ENCODE measurements around the gene TSC2. TPM values are rescaled to one million over a fixed set of nuclear protein-coding genes. Genes with fewer than 3 reads are reported as not detected.
"Not testable (repeated sequence)": the region's sequence is repeated elsewhere in the genome, so short reads cannot be mapped to it uniquely, and the experiment has no call there.

Gene TSC2
- total RNA-seq, 1 donor from 2014 or later, result 80.1 TPM

- DNase-seq; H3K27me3 ChIP-seq (ENCODE audit: low read depth); H3K9me3 ChIP-seq (replicated peaks); H3K4me3 ChIP-seq; intact Hi-C loops (cut with micrococcal nuclease); H3K36me3 ChIP-seq: not testable (repeated sequence)
- Histone ChIP-seq H3K4me1 (peaks cover 82% of the 10 kb centered on the region), H3K27ac (replicated peaks) (peak overlapping the region; percentile 97)
Observed at GRCh38 chr16:2127630-2128280, 80.0 kb downstream of the TSC2 start.

GRCh38 chr16:2129251-2129650, 81.5 kb downstream of the TSC2 start:
- DNase-seq; H3K27me3 ChIP-seq (ENCODE audit: low read depth); H3K27ac ChIP-seq (replicated peaks); H3K4me3 ChIP-seq; H3K9me3 ChIP-seq (replicated peaks); intact Hi-C loops (cut with micrococcal nuclease); H3K36me3 ChIP-seq: not testable (repeated sequence)
- H3K4me1 ChIP-seq, result peaks cover 74% of the 10 kb centered on the region

- H3K4me1 ChIP-seq, result peaks cover 67% of the 10 kb centered on the region
- H3K27me3 ChIP-seq (ENCODE audit: low read depth); H3K9me3 ChIP-seq (replicated peaks); H3K4me3 ChIP-seq; H3K27ac ChIP-seq (replicated peaks); DNase-seq; intact Hi-C loops (cut with micrococcal nuclease); H3K36me3 ChIP-seq: not testable (repeated sequence)
Observed at GRCh38 chr16:2129890-2130447, 82.2 kb downstream of the TSC2 start.

- Histone ChIP-seq H3K4me3 (peak overlapping the region; percentile 45), H3K27ac (replicated peaks) (peak overlapping the region; percentile 51), H3K4me1 (peaks cover 40% of the 10 kb centered on the region)
- intact Hi-C loops (cut with micrococcal nuclease); H3K36me3 ChIP-seq; H3K27me3 ChIP-seq (ENCODE audit: low read depth); H3K9me3 ChIP-seq (replicated peaks); DNase-seq: not testable (repeated sequence)
Observed at GRCh38 chr16:2133797-2134196, 86.0 kb downstream of the TSC2 start.

- H3K9me3 ChIP-seq (replicated peaks); H3K27me3 ChIP-seq (ENCODE audit: low read depth); H3K36me3 ChIP-seq; intact Hi-C loops (cut with micrococcal nuclease): not testable (repeated sequence)
- Histone ChIP-seq H3K4me3 (peak overlapping the region; percentile 73), H3K4me1 (peaks cover 38% of the 10 kb centered on the region), H3K27ac (replicated peaks) (peak overlapping the region; percentile 86)
- peak; percentile 42 for DNase-seq
Observed at GRCh38 chr16:2135071-2135470, 87.3 kb downstream of the TSC2 start.

- H3K36me3 ChIP-seq; H3K9me3 ChIP-seq (replicated peaks); intact Hi-C loops (cut with micrococcal nuclease); H3K27me3 ChIP-seq (ENCODE audit: low read depth): not testable (repeated sequence)
- peaks cover 37% of the 10 kb centered on the region for H3K4me1 ChIP-seq
- H3K27ac ChIP-seq (replicated peaks), result peak within 1 kb of the TSS; percentile 86
- H3K4me3 ChIP-seq, result peak within 1 kb of the TSS; percentile 73
- DNase-seq, result peak; percentile 98
Observed at GRCh38 chr16:2135770-2136490, 88.1 kb downstream of the TSC2 start, which contains the start of gene PKD1. TSS of gene PKD1 (minus strand) at chr16:2135898. CDS start at chr16:2135689, 209 bp downstream.

Small RNAs within 50 kb of the gene (microRNA-seq; reads per million reads assigned to microRNA genes)
- gene MIR1225 (not detected), gene MIR3180-5 (not detected), gene MIR4516 (not detected), gene MIR6511B1 (not detected)

Other genes with a start within 250 kb of the TSC2 start
- 172 TPM for gene HAGH, start 221.2 kb upstream of the TSC2 start, total RNA-seq
- 26.3 TPM for gene FAHD1, start 220.8 kb upstream of the TSC2 start, total RNA-seq
- not detected for gene MEIOB, start 175.8 kb upstream of the TSC2 start, total RNA-seq
- gene HS3ST6, start 129.6 kb upstream of the TSC2 start, total RNA-seq, result not detected
- gene MSRB1, start 104.8 kb upstream of the TSC2 start, total RNA-seq, result 32.7 TPM
- 262 TPM for gene RPL3L, start 93.3 kb upstream of the TSC2 start, total RNA-seq
- gene NDUFB10, start 88.4 kb upstream of the TSC2 start, total RNA-seq, result 601 TPM
- 753 TPM for gene RPS2, start 83.2 kb upstream of the TSC2 start, total RNA-seq
- not detected for gene RNF151, start 81.1 kb upstream of the TSC2 start, total RNA-seq
- 22.6 TPM for gene TBL3, start 75.9 kb upstream of the TSC2 start, total RNA-seq
- not detected for gene NOXO1, start 66.5 kb upstream of the TSC2 start, total RNA-seq
- gene GFER, start 63.8 kb upstream of the TSC2 start, total RNA-seq, result 23.3 TPM
- 0.38 TPM for gene SYNGR3, start 58.0 kb upstream of the TSC2 start, total RNA-seq
- gene ZNF598, start 38.2 kb upstream of the TSC2 start, total RNA-seq, result 14.5 TPM
- not detected for gene NPW, start 28.2 kb upstream of the TSC2 start, total RNA-seq
- gene NHERF2, start 21.1 kb upstream of the TSC2 start, total RNA-seq, result 221 TPM
- 21.7 TPM for gene NTHL1, start 151 bp upstream of the TSC2 start, total RNA-seq
- 83.9 TPM for gene PKD1, start 87.9 kb downstream of the TSC2 start, total RNA-seq
- 1.7 TPM for gene RAB26, start 100.6 kb downstream of the TSC2 start, total RNA-seq
- gene TRAF7, start 107.8 kb downstream of the TSC2 start, total RNA-seq, result 26.0 TPM
- 4.0 TPM for gene CASKIN1, start 148.6 kb downstream of the TSC2 start, total RNA-seq
- gene MLST8, start 157.5 kb downstream of the TSC2 start, total RNA-seq, result 27.3 TPM
- gene BRICD5, start 162.9 kb downstream of the TSC2 start, total RNA-seq, result 10.9 TPM
- 34.1 TPM for gene PGP, start 166.9 kb downstream of the TSC2 start, total RNA-seq
- gene E4F1, start 175.6 kb downstream of the TSC2 start, total RNA-seq, result 13.5 TPM
- gene DNASE1L2, start 188.5 kb downstream of the TSC2 start, total RNA-seq, result 0.47 TPM
- 165 TPM for gene ECI1, start 203.6 kb downstream of the TSC2 start, total RNA-seq
- 106 TPM for gene RNPS1, start 220.1 kb downstream of the TSC2 start, total RNA-seq

All from left ventricle myocardium inferior (tissue), 1 donor.